IMR-90 (cell line): ENCODE results near the gene ERC2.
A peak's percentile ranks its signal among the peaks of the same experiment; 100 is the strongest.

ENCODE experiments used
- CEBPB ChIP-seq: IDR thresholded peaks from 2 replicates; pipeline ENCODE4 v1.6.1; 2012; ENCODE audit warnings: low read depth, low read length, improper control_type of control experiment
- CHD1 ChIP-seq: IDR thresholded peaks from 2 replicates; pipeline ENCODE4 v1.6.1; 2012; ENCODE audit warnings: low read depth, low read length, improper control_type of control experiment
- MAFK ChIP-seq: IDR thresholded peaks from 2 replicates; pipeline ENCODE4 v1.6.1; 2012; ENCODE audit warnings: low read depth, low read length, improper control_type of control experiment
- MXI1 ChIP-seq: IDR thresholded peaks from 2 replicates; pipeline ENCODE4 v1.6.1; 2012; ENCODE audit warnings: low read depth, mild to moderate bottlenecking, low read length, moderate library complexity, borderline replicate concordance
- POLR2A ChIP-seq: IDR thresholded peaks from 2 replicates; pipeline ENCODE4 v1.6.1; 2012; ENCODE audit warnings: mild to moderate bottlenecking, low read depth, low read length
- RAD21 ChIP-seq: IDR thresholded peaks from 2 replicates; pipeline ENCODE4 v1.6.1; 2012; ENCODE audit warnings: low read length, improper control_type of control experiment
- RCOR1 ChIP-seq: IDR thresholded peaks from 2 replicates; pipeline ENCODE4 v1.6.1; 2012; ENCODE audit warnings: mild to moderate bottlenecking, low read length, improper control_type of control experiment; ENCODE audit not compliant: insufficient replicate concordance
- RFX5 ChIP-seq: IDR thresholded peaks from 2 replicates; pipeline ENCODE4 v1.8.0; 2012; ENCODE audit warnings: low read depth, mild to moderate bottlenecking, low read length, moderate library complexity
- SMC3 ChIP-seq: fragments of 150-350 bp; IDR thresholded peaks from 2 replicates; pipeline ENCODE4 v1.6.1; 2016; ENCODE audit warnings: low read depth, mild to moderate bottlenecking, antibody characterized with exemption, low read length, moderate library complexity
- TF ChIP-seq, protein P1 (sequence below): conservative IDR thresholded peaks from 2 replicates; pipeline ENCODE4 v1.5.1; 2012; ENCODE audit warnings: mild to moderate bottlenecking, low read depth, low read length, improper control_type of control experiment
- TF ChIP-seq, protein P2 (sequence below): fragments of 150-350 bp; IDR thresholded peaks from 2 replicates; pipeline ENCODE4 v1.6.1; 2016; ENCODE audit warnings: low read depth, mild to moderate bottlenecking, low read length, moderate library complexity, borderline replicate concordance
- TF ChIP-seq, protein P3 (sequence below): fragments of 150-350 bp; IDR thresholded peaks from 2 replicates; pipeline ENCODE4 v1.6.1; 2017; ENCODE audit warnings: mild to moderate bottlenecking, antibody characterized with exemption, low read length, low read depth

DNA sequence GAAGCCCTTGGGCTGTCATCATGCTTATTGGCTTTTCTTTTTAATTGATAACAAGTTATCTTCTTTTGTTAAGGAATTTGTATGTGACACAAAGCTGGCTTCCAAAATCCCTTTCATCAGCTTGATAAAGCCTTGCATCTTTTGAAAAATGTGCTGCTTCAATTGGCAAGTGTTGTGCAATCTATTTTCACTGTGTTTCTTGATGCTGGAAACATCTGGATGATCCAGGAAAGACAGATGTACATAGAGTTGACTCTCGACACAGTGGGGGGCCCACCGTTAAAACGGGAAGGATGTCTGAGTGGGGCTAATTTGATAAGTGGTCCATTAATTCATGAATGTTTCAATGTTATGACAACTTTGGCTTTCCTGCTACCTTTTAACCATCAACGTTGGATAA lies 822.8 kb downstream of the ERC2 start:
- TF ChIP-seq, protein P1, sequence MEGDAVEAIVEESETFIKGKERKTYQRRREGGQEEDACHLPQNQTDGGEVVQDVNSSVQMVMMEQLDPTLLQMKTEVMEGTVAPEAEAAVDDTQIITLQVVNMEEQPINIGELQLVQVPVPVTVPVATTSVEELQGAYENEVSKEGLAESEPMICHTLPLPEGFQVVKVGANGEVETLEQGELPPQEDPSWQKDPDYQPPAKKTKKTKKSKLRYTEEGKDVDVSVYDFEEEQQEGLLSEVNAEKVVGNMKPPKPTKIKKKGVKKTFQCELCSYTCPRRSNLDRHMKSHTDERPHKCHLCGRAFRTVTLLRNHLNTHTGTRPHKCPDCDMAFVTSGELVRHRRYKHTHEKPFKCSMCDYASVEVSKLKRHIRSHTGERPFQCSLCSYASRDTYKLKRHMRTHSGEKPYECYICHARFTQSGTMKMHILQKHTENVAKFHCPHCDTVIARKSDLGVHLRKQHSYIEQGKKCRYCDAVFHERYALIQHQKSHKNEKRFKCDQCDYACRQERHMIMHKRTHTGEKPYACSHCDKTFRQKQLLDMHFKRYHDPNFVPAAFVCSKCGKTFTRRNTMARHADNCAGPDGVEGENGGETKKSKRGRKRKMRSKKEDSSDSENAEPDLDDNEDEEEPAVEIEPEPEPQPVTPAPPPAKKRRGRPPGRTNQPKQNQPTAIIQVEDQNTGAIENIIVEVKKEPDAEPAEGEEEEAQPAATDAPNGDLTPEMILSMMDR: no peak
- TF ChIP-seq RCOR1: no peak
- no peak for TF ChIP-seq POLR2A
- no peak for TF ChIP-seq MAFK
- TF ChIP-seq SMC3: no peak
- TF ChIP-seq CEBPB: peak; percentile 78
- TF ChIP-seq RAD21: no peak
- no peak for TF ChIP-seq RFX5
- TF ChIP-seq MXI1: no peak
- TF ChIP-seq, protein P2, sequence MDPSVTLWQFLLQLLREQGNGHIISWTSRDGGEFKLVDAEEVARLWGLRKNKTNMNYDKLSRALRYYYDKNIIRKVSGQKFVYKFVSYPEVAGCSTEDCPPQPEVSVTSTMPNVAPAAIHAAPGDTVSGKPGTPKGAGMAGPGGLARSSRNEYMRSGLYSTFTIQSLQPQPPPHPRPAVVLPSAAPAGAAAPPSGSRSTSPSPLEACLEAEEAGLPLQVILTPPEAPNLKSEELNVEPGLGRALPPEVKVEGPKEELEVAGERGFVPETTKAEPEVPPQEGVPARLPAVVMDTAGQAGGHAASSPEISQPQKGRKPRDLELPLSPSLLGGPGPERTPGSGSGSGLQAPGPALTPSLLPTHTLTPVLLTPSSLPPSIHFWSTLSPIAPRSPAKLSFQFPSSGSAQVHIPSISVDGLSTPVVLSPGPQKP: no peak
- TF ChIP-seq, protein P3, sequence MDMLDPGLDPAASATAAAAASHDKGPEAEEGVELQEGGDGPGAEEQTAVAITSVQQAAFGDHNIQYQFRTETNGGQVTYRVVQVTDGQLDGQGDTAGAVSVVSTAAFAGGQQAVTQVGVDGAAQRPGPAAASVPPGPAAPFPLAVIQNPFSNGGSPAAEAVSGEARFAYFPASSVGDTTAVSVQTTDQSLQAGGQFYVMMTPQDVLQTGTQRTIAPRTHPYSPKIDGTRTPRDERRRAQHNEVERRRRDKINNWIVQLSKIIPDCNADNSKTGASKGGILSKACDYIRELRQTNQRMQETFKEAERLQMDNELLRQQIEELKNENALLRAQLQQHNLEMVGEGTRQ: no peak
- TF ChIP-seq CHD1: no peak
